Fibroblast of pulmonary artery (primary cell): ENCODE data around the gene PRDM16.

Source experiments
- DNase-seq: peaks from one replicate; pipeline ENCODE4 v3.0.0-alpha.2; 2010; ENCODE audit warnings: low read depth
- H3K4me3 ChIP-seq: replicated peaks from 2 replicates; pipeline ENCODE4 v1.5.1; 2011; ENCODE audit warnings: low read depth, mild to moderate bottlenecking, control low read depth, low read length, moderate library complexity
- CTCF ChIP-seq: IDR thresholded peaks from 2 replicates; pipeline ENCODE4 v1.5.1; 2011; ENCODE audit warnings: mild to moderate bottlenecking, control low read depth, low read length, inconsistent platforms; ENCODE audit errors: missing control alignments

PRDM16 gene

GRCh38 chr1:3418600-3418999 is 349.6 kb downstream of the PRDM16 start:
- no peak for TF ChIP-seq CTCF
- no peak for DNase-seq
- no peak overlapping the region for H3K4me3 ChIP-seq

- no peak overlapping the region for H3K4me3 ChIP-seq
- TF ChIP-seq CTCF, result no peak
- no peak for DNase-seq
These were observed 350.6 kb downstream of the PRDM16 start for GRCh38 chr1:3419415-3420204.

GRCh38 chr1:3420218-3420951 is 351.4 kb downstream of the PRDM16 start:
- no peak for TF ChIP-seq CTCF

GRCh38 chr1:3422638-3423037 is 353.6 kb downstream of the PRDM16 start:
- TF ChIP-seq CTCF, result no peak
- DNase-seq, result no peak

More at GRCh38 chr1:3420218-3420951, 351.4 kb downstream of the PRDM16 start:
- DNase-seq, result no peak
- no peak overlapping the region for H3K4me3 ChIP-seq

GRCh38 chr1:3423245-3423829 is 354.3 kb downstream of the PRDM16 start:
- TF ChIP-seq CTCF, result no peak
- H3K4me3 ChIP-seq, result no peak overlapping the region
- DNase-seq, result no peak

More at GRCh38 chr1:3422638-3423037, 353.6 kb downstream of the PRDM16 start:
- no peak overlapping the region for H3K4me3 ChIP-seq

- no peak for TF ChIP-seq CTCF
- H3K4me3 ChIP-seq, result no peak overlapping the region
- no peak for DNase-seq
These were observed 355.1 kb downstream of the PRDM16 start for GRCh38 chr1:3423896-3424611.
